Mucosa of descending colon (tissue), 3 donors: ENCODE results near the gene GRIK3. TPM values are rescaled to one million over a fixed set of nuclear protein-coding genes. Genes with fewer than 3 reads are reported as not detected.
"Not testable (repeated sequence)": the region's sequence is repeated elsewhere in the genome, so short reads cannot be mapped to it uniquely, and the experiment has no call there.

Experiments
- ATAC-seq: fragments of 200-7000 bp; cut with Tn5 transposase; one replicate; pipeline ENCODE4 v1.9.1; 2020; ENCODE audit warnings: mild to moderate bottlenecking, moderate library complexity
- DNase-seq, 3 donors: peaks; one replicate each; pipeline ENCODE4 v3.0.0-alpha.2; 2020
- H3K36me3 ChIP-seq: fragments of 200-600 bp; one replicate; pipeline ENCODE4 v1.8.0; 2021; ENCODE audit warnings: low read depth, mild to moderate bottlenecking
- H3K4me1 ChIP-seq: fragments of 200-600 bp; one replicate; pipeline ENCODE4 v1.8.0; 2021; ENCODE audit warnings: low read depth, mild to moderate bottlenecking
- H3K4me3 ChIP-seq: fragments of 200-600 bp; one replicate; pipeline ENCODE4 v1.8.0; 2021; ENCODE audit warnings: mild to moderate bottlenecking
- H3K9me3 ChIP-seq: fragments of 200-600 bp; one replicate; pipeline ENCODE4 v1.8.0; 2021; ENCODE audit warnings: mild to moderate bottlenecking
- intact Hi-C, 2 donors: fragments of 100-400 bp; cut with DNase I in 1 of 2; cut with micrococcal nuclease in 1 of 2; formaldehyde crosslinking; loops; one replicate each; pipeline versions ENCODE4 v1.11.0 to v1.11.1; 2022; cut with DNase I, micrococcal nuclease
- total RNA-seq, 3 donors: library from RNA; stranded (reverse); fragmentation: NEBNext Ultra II Directional in 2 of 3; extraction: Animal tissue kit (Norgen Biotek cat#: 25700) in 2 of 3; gene quantifications; one replicate each; pipeline versions ENCODE4 v1.2.1 to v1.2.4, GENCODE V29; 2021 to 2023
- TF ChIP-seq, protein P1 (sequence below): fragments of 200-600 bp; IDR thresholded peaks from one replicate; pipeline ENCODE4 v1.8.0; 2022; ENCODE audit warnings: antibody characterized with exemption, mild to moderate bottlenecking
- donor health status: DM: no; HTN: no; CAD: no; lungs with moderate emphysema.
- donor health status: DM: no; HTN: no; CAD: no.
- donor health status: DM: no; HTN: yes; CAD: no.

The GRIK3 gene
- total RNA-seq, 3 donors from 2014 or later: 0.41 to 13.6 (median 1.5) TPM

DNA sequence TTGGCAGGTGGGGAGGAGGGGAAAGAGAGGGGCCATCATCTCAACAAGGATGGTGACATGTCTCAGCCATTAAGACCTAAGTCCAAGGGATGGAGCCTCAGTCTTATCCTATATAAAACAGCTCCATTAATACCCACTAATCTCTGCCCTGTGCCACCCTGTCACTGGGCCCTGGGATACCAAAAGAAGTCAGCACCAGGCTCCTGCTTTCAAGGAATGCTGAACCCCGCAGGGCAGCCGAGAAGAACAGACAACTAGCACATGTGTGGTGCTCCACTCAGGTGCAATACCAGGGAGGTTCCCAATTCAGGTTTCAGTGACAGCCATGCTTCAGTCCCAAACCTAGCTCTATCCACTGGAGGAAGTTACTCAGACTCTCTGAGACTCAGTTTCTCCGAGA, 128.4 kb downstream of the GRIK3 start:
- TF ChIP-seq, protein P1, sequence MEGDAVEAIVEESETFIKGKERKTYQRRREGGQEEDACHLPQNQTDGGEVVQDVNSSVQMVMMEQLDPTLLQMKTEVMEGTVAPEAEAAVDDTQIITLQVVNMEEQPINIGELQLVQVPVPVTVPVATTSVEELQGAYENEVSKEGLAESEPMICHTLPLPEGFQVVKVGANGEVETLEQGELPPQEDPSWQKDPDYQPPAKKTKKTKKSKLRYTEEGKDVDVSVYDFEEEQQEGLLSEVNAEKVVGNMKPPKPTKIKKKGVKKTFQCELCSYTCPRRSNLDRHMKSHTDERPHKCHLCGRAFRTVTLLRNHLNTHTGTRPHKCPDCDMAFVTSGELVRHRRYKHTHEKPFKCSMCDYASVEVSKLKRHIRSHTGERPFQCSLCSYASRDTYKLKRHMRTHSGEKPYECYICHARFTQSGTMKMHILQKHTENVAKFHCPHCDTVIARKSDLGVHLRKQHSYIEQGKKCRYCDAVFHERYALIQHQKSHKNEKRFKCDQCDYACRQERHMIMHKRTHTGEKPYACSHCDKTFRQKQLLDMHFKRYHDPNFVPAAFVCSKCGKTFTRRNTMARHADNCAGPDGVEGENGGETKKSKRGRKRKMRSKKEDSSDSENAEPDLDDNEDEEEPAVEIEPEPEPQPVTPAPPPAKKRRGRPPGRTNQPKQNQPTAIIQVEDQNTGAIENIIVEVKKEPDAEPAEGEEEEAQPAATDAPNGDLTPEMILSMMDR: no peak
- DNase-seq (no peak), ATAC-seq (no peak)
- no peaks in the 10 kb centered on the region for H3K36me3 ChIP-seq
- H3K9me3 ChIP-seq: no peaks in the 10 kb centered on the region
- no peak overlapping the region for H3K4me3 ChIP-seq
- H3K4me1 ChIP-seq: no peaks in the 10 kb centered on the region
- intact Hi-C loops: no loop called here

DNA sequence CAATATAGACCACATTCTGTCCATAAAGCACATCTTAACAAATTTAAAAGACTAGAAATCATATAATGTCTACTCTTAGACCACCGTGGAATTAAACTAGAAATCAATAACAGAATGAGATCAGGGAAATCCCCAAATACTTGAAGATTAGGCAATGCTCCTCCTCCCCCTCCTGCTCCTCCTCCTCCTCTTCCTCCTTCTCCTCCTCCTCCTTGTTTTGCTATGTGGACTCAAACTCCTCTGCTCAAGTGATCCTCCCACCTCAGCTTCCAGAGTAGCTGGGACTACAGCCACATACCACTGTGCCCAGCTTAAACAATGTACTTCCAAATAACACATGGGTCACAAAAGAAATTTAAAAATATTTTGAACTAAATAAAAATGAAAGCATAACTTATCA, 134.2 kb downstream of the GRIK3 start:
- no peak for DNase-seq
- Histone ChIP-seq H3K36me3 (no peaks in the 10 kb centered on the region), H3K4me1 (no peaks in the 10 kb centered on the region), H3K4me3 (no peak overlapping the region), H3K9me3 (peaks cover 4% of the 10 kb centered on the region)
- no peak for ATAC-seq
- intact Hi-C loops: no loop called here
- TF ChIP-seq, protein P1: no peak

DNA sequence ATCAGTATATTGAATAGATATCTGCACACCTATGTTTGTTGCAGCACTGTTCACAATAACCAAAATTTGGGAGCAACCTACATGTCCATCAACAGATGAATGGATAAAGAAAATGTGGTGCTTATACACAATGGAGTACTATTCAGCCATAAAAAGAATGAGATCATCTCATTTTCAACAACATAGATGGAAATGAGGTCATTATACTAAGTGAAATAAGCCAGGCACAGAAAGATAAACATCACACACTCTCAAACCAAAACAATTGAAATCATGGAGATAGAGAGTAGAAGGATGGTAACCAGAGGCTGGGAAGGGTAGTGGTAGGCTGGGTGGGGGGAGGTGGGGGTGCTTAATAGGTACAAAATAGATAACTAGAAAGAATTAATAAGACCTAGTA, 136.5 kb downstream of the GRIK3 start:
- H3K4me3 ChIP-seq, H3K9me3 ChIP-seq, H3K36me3 ChIP-seq, DNase-seq, intact Hi-C loops, H3K4me1 ChIP-seq, ATAC-seq: not testable (repeated sequence)

GRCh38 chr1:36894824-36895223, 139.5 kb downstream of the GRIK3 start:
- no peak for DNase-seq
- no peak for ATAC-seq
- TF ChIP-seq, protein P1: no peak
- Histone ChIP-seq H3K4me3 (no peak overlapping the region), H3K36me3 (no peaks in the 10 kb centered on the region), H3K9me3 (peaks cover 4% of the 10 kb centered on the region), H3K4me1 (no peaks in the 10 kb centered on the region)
- intact Hi-C loops: no loop called here

GRCh38 chr1:36890776-36891175, 143.5 kb downstream of the GRIK3 start:
- H3K4me3 ChIP-seq: no peak overlapping the region
- no peak for DNase-seq

DNA sequence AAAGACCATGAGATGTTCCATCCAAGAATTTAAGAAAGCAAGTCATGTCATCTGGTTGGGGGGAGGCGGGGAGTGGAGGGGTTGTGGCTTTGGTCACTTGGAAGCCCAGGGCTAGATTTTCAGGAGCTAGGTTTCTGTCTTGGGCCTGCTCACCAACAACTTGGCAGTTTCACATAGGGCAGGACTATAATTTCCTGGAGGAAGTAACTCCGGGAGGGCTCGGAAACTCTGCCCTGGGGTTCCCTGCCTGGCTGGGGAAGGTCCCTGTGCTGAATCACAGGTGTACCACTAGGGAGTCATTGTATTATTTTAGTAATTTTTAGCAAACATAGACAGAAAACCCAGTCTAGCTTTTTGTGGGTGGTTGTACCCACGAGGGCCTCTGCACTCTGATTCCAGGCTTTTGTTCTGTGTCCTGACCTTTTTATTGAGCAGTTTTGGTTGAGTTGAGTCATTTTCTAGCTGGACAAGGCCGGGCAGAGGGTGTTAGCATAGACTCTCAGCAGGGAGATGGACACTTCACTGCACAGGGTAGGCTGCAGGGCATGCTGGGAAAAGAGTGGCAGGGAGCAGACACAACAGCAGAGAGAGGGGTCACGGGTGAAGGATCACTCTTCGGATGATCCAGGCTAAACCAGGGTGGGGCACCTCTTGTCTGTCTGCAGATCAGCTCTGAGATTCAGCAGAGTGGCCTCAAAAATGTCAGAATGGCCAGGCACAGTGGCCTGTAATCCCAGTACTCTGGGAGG, 144.7 kb downstream of the GRIK3 start:
- no peak for ATAC-seq
- Histone ChIP-seq H3K9me3 (no peaks in the 10 kb centered on the region), H3K36me3 (no peaks in the 10 kb centered on the region), H3K4me1 (no peaks in the 10 kb centered on the region), H3K4me3 (no peak overlapping the region)
- TF ChIP-seq, protein P1: no peak
- intact Hi-C loops: no loop called here
- DNase-seq: no peak

More at GRCh38 chr1:36890776-36891175, 143.5 kb downstream of the GRIK3 start:
- H3K9me3 ChIP-seq: no peaks in the 10 kb centered on the region
- TF ChIP-seq, protein P1: no peak
- intact Hi-C loops: no loop called here
- H3K4me1 ChIP-seq: no peaks in the 10 kb centered on the region
- no peak for ATAC-seq
- H3K36me3 ChIP-seq: no peaks in the 10 kb centered on the region
